ENCODE data around the gene SLC7A9. TPM values are rescaled to one million over a fixed set of nuclear protein-coding genes. Genes with fewer than 3 reads are reported as not detected.

Gene SLC7A9
- total and polyA plus RNA-seq, 2 donors (not counting 3 experiments of a cell fraction or from before 2014, with no cell fraction given), result 0.06 TPM; not detected in 1

GRCh38 chr19:32812571-32812970 lies 57.0 kb downstream of the SLC7A9 start:
- peaks cover 2 to 7% of the 10 kb centered on the region in 2 experiments for H3K27me3 ChIP-seq (ENCODE audit: control insufficient read depth in 2 of 2, insufficient read depth in 2 of 2, low read length in 2 of 2)
- H3K79me2 ChIP-seq (ENCODE audit: control insufficient read depth, insufficient read depth, low read length), result no peaks in the 10 kb centered on the region
- no peak overlapping the region for H3K4me3 ChIP-seq (replicated peaks in 1 of 3; ENCODE audit: insufficient read depth in 1 of 3, low read depth in 1 of 3, low read length in 3 of 3)
- dilution Hi-C loops (cut with MboI; ENCODE audit: extremely low pct_ligation_motif_present, low sequenced_read_pairs) (no loop called here), intact Hi-C loops (cut with micrococcal nuclease) (no loop called here)
- no peak overlapping the region for H2AFZ ChIP-seq (ENCODE audit: low read depth, low read length)
- H3K4me2 ChIP-seq (ENCODE audit: insufficient read depth, low read length), result no peak overlapping the region
- ChIA-PET POLR2A (no interaction called here), CTCF (no interaction called here)
- no peaks in the 10 kb centered on the region for H3K4me1 ChIP-seq (ENCODE audit: control insufficient read depth, extremely low read depth, insufficient read depth, low read length)
- BruUV-seq (replicated peaks), result no TSS peak
- H3K27ac ChIP-seq (ENCODE audit: insufficient read depth, low read depth, low read length), result no peak overlapping the region
- TF ChIP-seq EZH2 (IDR thresholded peaks at IDR 0.05; ENCODE audit: borderline replicate concordance, low read depth, low read length, severe bottlenecking), result no peak
- no peak for TF ChIP-seq GATA2 (IDR thresholded peaks at IDR 0.05; ENCODE audit: insufficient read depth, insufficient read length, low read depth, low read length)
- TF ChIP-seq MAX (IDR thresholded peaks at IDR 0.05; ENCODE audit: insufficient read depth, insufficient read length), result no peak
- TF ChIP-seq JUN (IDR thresholded peaks at IDR 0.05; ENCODE audit: borderline replicate concordance, insufficient read depth, insufficient read length, low read depth), result no peak
- TF ChIP-seq MYC (IDR thresholded peaks at IDR 0.05; ENCODE audit: low read depth, low read length), result no peak
- TF ChIP-seq, protein P1, sequence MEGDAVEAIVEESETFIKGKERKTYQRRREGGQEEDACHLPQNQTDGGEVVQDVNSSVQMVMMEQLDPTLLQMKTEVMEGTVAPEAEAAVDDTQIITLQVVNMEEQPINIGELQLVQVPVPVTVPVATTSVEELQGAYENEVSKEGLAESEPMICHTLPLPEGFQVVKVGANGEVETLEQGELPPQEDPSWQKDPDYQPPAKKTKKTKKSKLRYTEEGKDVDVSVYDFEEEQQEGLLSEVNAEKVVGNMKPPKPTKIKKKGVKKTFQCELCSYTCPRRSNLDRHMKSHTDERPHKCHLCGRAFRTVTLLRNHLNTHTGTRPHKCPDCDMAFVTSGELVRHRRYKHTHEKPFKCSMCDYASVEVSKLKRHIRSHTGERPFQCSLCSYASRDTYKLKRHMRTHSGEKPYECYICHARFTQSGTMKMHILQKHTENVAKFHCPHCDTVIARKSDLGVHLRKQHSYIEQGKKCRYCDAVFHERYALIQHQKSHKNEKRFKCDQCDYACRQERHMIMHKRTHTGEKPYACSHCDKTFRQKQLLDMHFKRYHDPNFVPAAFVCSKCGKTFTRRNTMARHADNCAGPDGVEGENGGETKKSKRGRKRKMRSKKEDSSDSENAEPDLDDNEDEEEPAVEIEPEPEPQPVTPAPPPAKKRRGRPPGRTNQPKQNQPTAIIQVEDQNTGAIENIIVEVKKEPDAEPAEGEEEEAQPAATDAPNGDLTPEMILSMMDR (IDR thresholded peaks at IDR 0.05; ENCODE audit: extremely low read depth in 1 of 2, insufficient read depth in 1 of 2, low read depth in 1 of 2, low read length in 2 of 2), result no peak
- no peak for TF ChIP-seq FOS (IDR thresholded peaks at IDR 0.05; ENCODE audit: borderline replicate concordance, insufficient read depth, low read length)
- TF ChIP-seq POLR2AphosphoS5 (IDR thresholded peaks at IDR 0.05; ENCODE audit: insufficient read depth, low read depth, low read length), result no peak
- no peak for TF ChIP-seq POLR2A (IDR thresholded peaks at IDR 0.05; ENCODE audit: low read depth, low read length)
- no peaks in the 10 kb centered on the region for H3K9me1 ChIP-seq (replicated peaks; ENCODE audit: control insufficient read depth, extremely low read depth, insufficient read depth, low read length)
- H4K20me1 ChIP-seq (replicated peaks; ENCODE audit: control insufficient read depth, extremely low read depth, insufficient read depth, low read length), result no peaks in the 10 kb centered on the region
- H3K36me3 ChIP-seq (ENCODE audit: control insufficient read depth in 2 of 2, extremely low read depth in 1 of 2, insufficient read depth in 2 of 2, low read length in 2 of 2), result no peaks in the 10 kb centered on the region
- no peak for DNase-seq (ENCODE audit: low read depth, low spot score)
- no peak overlapping the region for H3K9ac ChIP-seq (replicated peaks; ENCODE audit: extremely low read depth, insufficient read depth, low read length)
- no peaks in the 10 kb centered on the region for H3K9me3 ChIP-seq (replicated peaks; ENCODE audit: control insufficient read depth, insufficient read depth, low read length)
- no peak for FAIRE-seq
